ENCODE data around the gene EMP2. TPM values are rescaled to one million over a fixed set of nuclear protein-coding genes. Genes with fewer than 3 reads are reported as not detected.

The EMP2 gene
- total and polyA plus RNA-seq, 4 donors: 74.3 to 286 (median 117) TPM

GRCh38 chr16:10526962-10527361 is 53.4 kb downstream of the EMP2 start:
- WGBS, 2 donors: 92 to 97% methylated on average over 7 of the region's 7 CpGs
- ATAC-seq (ENCODE audit: insufficient read depth, low FRiP score) (no peak), DNase-seq (no peak)
- Histone ChIP-seq H3K4me1 (ENCODE audit: control insufficient read depth in 5 of 5, insufficient read depth in 5 of 5, low read length in 5 of 5) (no peaks in the 10 kb centered on the region), H3K4me3 (no peak overlapping the region), H3K9ac (ENCODE audit: insufficient read depth in 1 of 2, low read length in 2 of 2) (no peak overlapping the region), H3K27ac (ENCODE audit: low read depth in 1 of 2, low read length in 1 of 2) (no peak overlapping the region), H3K36me3 (ENCODE audit: control insufficient read depth in 4 of 4, insufficient read depth in 4 of 4, low read length in 4 of 4) (peaks cover 7 to 22% (median 12%) of the 10 kb centered on the region in 4 donors), H3K9me3 (ENCODE audit: control insufficient read depth in 4 of 4, insufficient read depth in 3 of 4, low read length in 3 of 4) (no peaks in the 10 kb centered on the region), H3K27me3 (ENCODE audit: control insufficient read depth in 3 of 3, insufficient read depth in 3 of 3, low read length in 2 of 3) (no peaks in the 10 kb centered on the region)
- TF ChIP-seq, protein P1, sequence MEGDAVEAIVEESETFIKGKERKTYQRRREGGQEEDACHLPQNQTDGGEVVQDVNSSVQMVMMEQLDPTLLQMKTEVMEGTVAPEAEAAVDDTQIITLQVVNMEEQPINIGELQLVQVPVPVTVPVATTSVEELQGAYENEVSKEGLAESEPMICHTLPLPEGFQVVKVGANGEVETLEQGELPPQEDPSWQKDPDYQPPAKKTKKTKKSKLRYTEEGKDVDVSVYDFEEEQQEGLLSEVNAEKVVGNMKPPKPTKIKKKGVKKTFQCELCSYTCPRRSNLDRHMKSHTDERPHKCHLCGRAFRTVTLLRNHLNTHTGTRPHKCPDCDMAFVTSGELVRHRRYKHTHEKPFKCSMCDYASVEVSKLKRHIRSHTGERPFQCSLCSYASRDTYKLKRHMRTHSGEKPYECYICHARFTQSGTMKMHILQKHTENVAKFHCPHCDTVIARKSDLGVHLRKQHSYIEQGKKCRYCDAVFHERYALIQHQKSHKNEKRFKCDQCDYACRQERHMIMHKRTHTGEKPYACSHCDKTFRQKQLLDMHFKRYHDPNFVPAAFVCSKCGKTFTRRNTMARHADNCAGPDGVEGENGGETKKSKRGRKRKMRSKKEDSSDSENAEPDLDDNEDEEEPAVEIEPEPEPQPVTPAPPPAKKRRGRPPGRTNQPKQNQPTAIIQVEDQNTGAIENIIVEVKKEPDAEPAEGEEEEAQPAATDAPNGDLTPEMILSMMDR (IDR thresholded peaks at IDR 0.05; ENCODE audit: control extremely low read depth, extremely low read depth): no peak

GRCh38 chr16:10525214-10525825 is 55.1 kb downstream of the EMP2 start:
- TF ChIP-seq, protein P1 (IDR thresholded peaks at IDR 0.05; ENCODE audit: control extremely low read depth, extremely low read depth): no peak
- Histone ChIP-seq H3K4me1 (ENCODE audit: control insufficient read depth in 5 of 5, insufficient read depth in 5 of 5, low read length in 5 of 5) (no peaks in the 10 kb centered on the region), H3K36me3 (ENCODE audit: control insufficient read depth in 4 of 4, insufficient read depth in 4 of 4, low read length in 4 of 4) (peaks cover 4 to 18% (median 11%) of the 10 kb centered on the region in 4 donors), H3K9ac (ENCODE audit: insufficient read depth in 1 of 2, low read length in 2 of 2) (no peak overlapping the region), H3K27me3 (ENCODE audit: control insufficient read depth in 3 of 3, insufficient read depth in 3 of 3, low read length in 2 of 3) (no peaks in the 10 kb centered on the region), H3K4me3 (no peak overlapping the region), H3K27ac (ENCODE audit: low read depth in 1 of 2, low read length in 1 of 2) (no peak overlapping the region), H3K9me3 (ENCODE audit: control insufficient read depth in 4 of 4, insufficient read depth in 3 of 4, low read length in 3 of 4) (no peaks in the 10 kb centered on the region)
- no peak for DNase-seq
- 94 to 95% methylated on average over 6 of the region's 6 CpGs for WGBS, 2 donors
- ATAC-seq (ENCODE audit: insufficient read depth, low FRiP score): no peak

GRCh38 chr16:10522966-10523365 is 57.4 kb downstream of the EMP2 start:
- H3K4me3 ChIP-seq: no peak overlapping the region
- DNase-seq (no peak), ATAC-seq (ENCODE audit: insufficient read depth, low FRiP score) (no peak)
- no peak overlapping the region for H3K27ac ChIP-seq (ENCODE audit: low read depth in 1 of 2, low read length in 1 of 2)
- peaks cover 4 to 13% (median 8%) of the 10 kb centered on the region in 4 donors for H3K36me3 ChIP-seq (ENCODE audit: control insufficient read depth in 4 of 4, insufficient read depth in 4 of 4, low read length in 4 of 4)
- no peaks in the 10 kb centered on the region for H3K27me3 ChIP-seq (ENCODE audit: control insufficient read depth in 3 of 3, insufficient read depth in 3 of 3, low read length in 2 of 3)
- TF ChIP-seq, protein P1 (IDR thresholded peaks at IDR 0.05; ENCODE audit: control extremely low read depth, extremely low read depth): no peak
- H3K9ac ChIP-seq (ENCODE audit: insufficient read depth in 1 of 2, low read length in 2 of 2): no peak overlapping the region
- no peaks in the 10 kb centered on the region for H3K4me1 ChIP-seq (ENCODE audit: control insufficient read depth in 5 of 5, insufficient read depth in 5 of 5, low read length in 5 of 5)
- H3K9me3 ChIP-seq (ENCODE audit: control insufficient read depth in 4 of 4, insufficient read depth in 3 of 4, low read length in 3 of 4): no peaks in the 10 kb centered on the region
- 62 to 63% methylated on average over 2 of the region's 2 CpGs for WGBS, 2 donors
